H1 (cell line): Measurements from ENCODE around the gene GAB2. TPM values are rescaled to one million over a fixed set of nuclear protein-coding genes. Genes with fewer than 3 reads are reported as not detected.

ENCODE experiments used
- CTCF ChIA-PET: fragments of 300-600 bp; sonication (Branson Sonifier 250); formaldehyde crosslinking; loops from one replicate; lab custom pipeline; 2021; ENCODE audit not compliant: partially characterized antibody; lab: Charles Lee
- POLR2A ChIA-PET: fragments of 300-600 bp; sonication (Branson Sonifier 250); formaldehyde crosslinking; loops from one replicate; lab custom pipeline; 2021; ENCODE audit warnings: inconsistent platforms; ENCODE audit not compliant: partially characterized antibody; lab: Charles Lee
- DNase-seq, 2 experiments: peaks; one replicate each; pipeline versions ENCODE4 v3.0.0 to v3.0.0-alpha.2; 2010 to 2022; ENCODE audit warnings: low spot score in 2 of 2, low read depth in 1 of 2, mixed read lengths in 1 of 2
- FAIRE-seq: peaks from 2 replicates; lab custom pipeline; 2011; peaks lifted over from hg19 to GRCh38; lab: Jason Lieb, UNC
- H2AFZ ChIP-seq: 2 replicates; pipeline ENCODE4 v1.8.1; 2012; ENCODE audit warnings: low read length, inconsistent platforms
- H2AK5ac ChIP-seq: 2 replicates; pipeline ENCODE4 v1.6.1; 2013; ENCODE audit warnings: low read depth, low read length
- H2BK120ac ChIP-seq: replicated peaks from 2 replicates; pipeline ENCODE3; 2013; ENCODE audit warnings: low read depth, low read length, inconsistent platforms
- H2BK12ac ChIP-seq: 2 replicates; pipeline ENCODE4 v1.6.1; 2013; ENCODE audit warnings: low read depth, low read length
- H2BK15ac ChIP-seq: 2 replicates; pipeline ENCODE4 v1.6.1; 2013; ENCODE audit warnings: low read length
- H2BK20ac ChIP-seq: 2 replicates; pipeline ENCODE4 v1.6.1; 2013; ENCODE audit warnings: low read length
- H2BK5ac ChIP-seq: 2 replicates; pipeline ENCODE4 v1.6.1; 2013; ENCODE audit warnings: low read depth, low read length
- H3K14ac ChIP-seq: 2 replicates; pipeline ENCODE4 v1.6.1; 2013; ENCODE audit warnings: inconsistent platforms; ENCODE audit not compliant: insufficient read length
- H3K18ac ChIP-seq: 2 replicates; pipeline ENCODE4 v1.6.1; 2013; ENCODE audit warnings: low read length; ENCODE audit errors: extremely low read depth
- H3K23ac ChIP-seq: 2 replicates; pipeline ENCODE4 v1.6.1; 2013; ENCODE audit warnings: inconsistent platforms; ENCODE audit not compliant: insufficient read length
- H3K23me2 ChIP-seq: 2 replicates; pipeline ENCODE4 v1.6.1; 2013; ENCODE audit warnings: low read depth, low read length
- H3K27ac ChIP-seq: 2 replicates; pipeline ENCODE4 v1.6.1; 2011; ENCODE audit warnings: low read depth, low read length, inconsistent platforms
- H3K27me3 ChIP-seq, 4 experiments: replicated peaks in 1 of 4; 1 replicate in 1 of 4; 2 replicates in 3 of 4; pipeline versions ENCODE4 v1.6.1 to v1.8.1; 2011 to 2013; ENCODE audit warnings: low read length in 3 of 4, mild to moderate bottlenecking in 3 of 4, inconsistent platforms in 2 of 4, mixed read lengths in 2 of 4, moderate library complexity in 1 of 4; ENCODE audit not compliant: control insufficient read depth in 3 of 4, insufficient read depth in 3 of 4; ENCODE audit errors: extremely low read depth in 1 of 4
- H3K36me3 ChIP-seq, 4 experiments: 2 replicates each; pipeline versions ENCODE4 v1.6.1 to v1.8.1; 2011 to 2013; ENCODE audit warnings: mild to moderate bottlenecking in 4 of 4, low read length in 3 of 4, moderate library complexity in 2 of 4, control low read depth in 1 of 4, inconsistent platforms in 1 of 4; ENCODE audit not compliant: insufficient read depth in 4 of 4, control insufficient read depth in 2 of 4
- H3K4ac ChIP-seq: replicated peaks from 2 replicates; pipeline ENCODE3; 2013; ENCODE audit warnings: low read length, low read depth, mixed read lengths, inconsistent platforms; ENCODE audit not compliant: insufficient read length
- H3K4me1 ChIP-seq, 4 experiments: replicated peaks in 1 of 4; 1 replicate in 1 of 4; 2 replicates in 3 of 4; pipeline versions ENCODE4 v1.6.1 to v1.8.1; 2011 to 2013; ENCODE audit warnings: low read length in 3 of 4, inconsistent platforms in 2 of 4, mixed read lengths in 1 of 4; ENCODE audit not compliant: insufficient read depth in 4 of 4, control insufficient read depth in 3 of 4
- H3K4me2 ChIP-seq, 2 experiments: 2 replicates each; pipeline versions ENCODE4 v1.6.1 to v1.8.1; 2011 to 2013; ENCODE audit warnings: low read depth in 2 of 2, low read length in 2 of 2, control low read depth in 1 of 2, inconsistent platforms in 1 of 2, mild to moderate bottlenecking in 1 of 2; ENCODE audit not compliant: insufficient read depth in 1 of 2
- H3K4me3 ChIP-seq, 4 experiments: fragments of 200-600, 300-600 bp in 1 of 4; sonication (generic), shearing (Covaris generic), sonication (Bioruptor Twin) in 1 of 4; 2 replicates each; pipeline versions ENCODE4 v1.5.1 to v1.8.1; 2011 to 2016; ENCODE audit warnings: low read length in 4 of 4, low read depth in 3 of 4, control low read depth in 2 of 4, inconsistent platforms in 2 of 4, mild to moderate bottlenecking in 2 of 4, mixed read lengths in 1 of 4, moderate library complexity in 1 of 4; ENCODE audit not compliant: insufficient read depth in 2 of 4; ENCODE audit errors: extremely low read depth in 1 of 4
- H3K56ac ChIP-seq: replicated peaks from 2 replicates; pipeline ENCODE3; 2013; ENCODE audit warnings: low read depth, mild to moderate bottlenecking, mixed read lengths, low read length, inconsistent platforms; ENCODE audit not compliant: insufficient read length
- H3K79me1 ChIP-seq: 2 replicates; pipeline ENCODE4 v1.6.1; 2013; ENCODE audit warnings: low read depth, low read length, control low read depth
- H3K79me2 ChIP-seq, 2 experiments: 2 replicates each; pipeline versions ENCODE4 v1.6.1 to v1.8.1; 2012 to 2013; ENCODE audit warnings: low read length in 2 of 2, mild to moderate bottlenecking in 2 of 2, inconsistent platforms in 1 of 2; ENCODE audit not compliant: insufficient read depth in 2 of 2, control insufficient read depth in 1 of 2
- H3K9ac ChIP-seq, 4 experiments: replicated peaks in 1 of 4; 1 replicate in 1 of 4; 2 replicates in 3 of 4; pipeline versions ENCODE4 v1.6.1 to v1.8.1; 2011 to 2013; ENCODE audit warnings: low read depth in 3 of 4, low read length in 3 of 4, control low read depth in 2 of 4, mild to moderate bottlenecking in 2 of 4, moderate library complexity in 2 of 4, inconsistent platforms in 1 of 4; ENCODE audit errors: extremely low read depth in 1 of 4
- H3K9me3 ChIP-seq, 2 experiments: 2 replicates each; pipeline versions ENCODE4 v1.6.1 to v1.8.1; 2012 to 2013; ENCODE audit warnings: mild to moderate bottlenecking in 2 of 2, moderate library complexity in 2 of 2, control low read depth in 1 of 2, inconsistent platforms in 1 of 2, low read depth in 1 of 2, low read length in 1 of 2, mixed read lengths in 1 of 2; ENCODE audit not compliant: insufficient read depth in 2 of 2
- H4K20me1 ChIP-seq, 2 experiments: replicated peaks in 1 of 2; 2 replicates each; pipeline versions ENCODE3 to v1.8.1; 2011 to 2013; ENCODE audit warnings: inconsistent platforms in 2 of 2, low read length in 2 of 2, mild to moderate bottlenecking in 1 of 2; ENCODE audit not compliant: insufficient read depth in 2 of 2, control insufficient read depth in 1 of 2
- H4K5ac ChIP-seq: 2 replicates; pipeline ENCODE4 v1.6.1; 2013; ENCODE audit warnings: low read length, low read depth, mixed read lengths, inconsistent platforms; ENCODE audit not compliant: insufficient read length
- H4K8ac ChIP-seq: 2 replicates; pipeline ENCODE4 v1.8.0; 2013; ENCODE audit warnings: mild to moderate bottlenecking, moderate library complexity, low read length, inconsistent platforms; ENCODE audit not compliant: insufficient read depth; ENCODE audit errors: extremely low read depth
- H4K91ac ChIP-seq: replicated peaks from 2 replicates; pipeline ENCODE3; 2013; ENCODE audit warnings: low read length, mixed read lengths, inconsistent platforms; ENCODE audit not compliant: insufficient read length
- BACH1 ChIP-seq: IDR thresholded peaks from 2 replicates; pipeline ENCODE4 v1.6.1; 2012; ENCODE audit warnings: low read length, improper control_type of control experiment
- MAFK ChIP-seq: IDR thresholded peaks from 2 replicates; pipeline ENCODE4 v1.6.1; 2012; ENCODE audit warnings: low read depth, mild to moderate bottlenecking, improper control_type of control experiment, low read length
- POU5F1 ChIP-seq: IDR thresholded peaks from 2 replicates; pipeline ENCODE4 v1.6.1; 2011; ENCODE audit warnings: low read depth, mild to moderate bottlenecking, low read length, moderate library complexity
- WGBS, 2 experiments: shearing (Covaris generic) in 1 of 2; methylation state at CpG; one replicate each; pipeline versions ENCODE4 v1.1.6 to v1.1.7; 2013 to 2015; ENCODE audit warnings: low lambda C conversion rate in 2 of 2, mixed read lengths in 2 of 2, inconsistent platforms in 1 of 2, low coverage in 1 of 2, missing lambda C conversion rate in 1 of 2; ENCODE audit not compliant: insufficient replicate concordance in 2 of 2, insufficient coverage in 1 of 2, insufficient read length in 1 of 2; ENCODE audit errors: extremely low coverage in 1 of 2, missing lambda C conversion rate in 1 of 2; 5-methylcytosine and 5-hydroxymethylcytosine counted together
- polyA plus RNA-seq, 7 experiments: library from polyadenylated mRNA; depleted of rRNA in 3 of 7; stranded (reverse) in 5 of 7; unstranded in 2 of 7; fragments of >200 nt in 5 of 7; fragments of 200-250 nt in 2 of 7; gene quantifications; 1 replicate in 5 of 7; 2 replicates in 1 of 7; 4 replicates in 1 of 7; pipeline versions ENCODE4 v1.2.1 to v1.2.3, GENCODE V29; 2011 to 2013; ENCODE audit warnings: missing spikeins in 2 of 7, mixed read lengths in 2 of 7
- total RNA-seq: library from RNA; stranded (reverse); fragmentation: NEBNext Ultra II Directional; extraction: Animal tissue kit (Norgen Biotek cat#: 25700); gene quantifications from 2 replicates; pipeline ENCODE4 v1.2.1, GENCODE V29; 2021

Gene GAB2
- total and polyA plus RNA-seq, 2 of the 8 experiments (the other 6 are each of a cell fraction or from before 2014, with no cell fraction given), result 6.3 to 14.0 TPM

DNA sequence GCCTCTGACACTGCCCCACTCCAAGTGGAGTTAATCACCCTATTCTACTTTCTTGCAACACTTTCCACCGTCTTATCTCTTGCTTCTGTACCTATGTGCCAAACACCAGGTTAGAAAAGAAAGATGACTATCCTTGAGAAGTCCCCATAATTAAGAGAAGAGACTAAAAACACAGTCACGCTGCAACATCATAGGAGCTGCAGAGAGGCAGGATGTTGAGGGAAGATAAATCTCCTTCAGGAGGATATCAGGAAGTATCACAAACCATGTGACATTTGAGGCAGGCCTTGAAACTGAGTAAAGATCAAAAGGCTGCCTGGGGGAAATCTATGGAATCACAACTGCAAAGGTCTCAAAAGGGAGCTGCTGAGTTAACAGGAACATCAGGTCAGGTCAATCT lies 24.8 kb downstream of the GAB2 start:
- CTCF ChIA-PET, result interaction anchor here (1.8 kb wide), 1 partner anchor 38 kb away, joined by 4 read pairs; no protein-coding TSS in a partner anchor
- Histone ChIP-seq H2AFZ (no peak overlapping the region), H3K56ac (no peak overlapping the region)
- TF ChIP-seq MAFK, result no peak
- TF ChIP-seq POU5F1, result no peak
- no peak for TF ChIP-seq BACH1
- TF ChIP-seq, all 59 proteins: peak for 0
- no peak overlapping the region for H3K4me3 ChIP-seq
- no peak overlapping the region for H2BK120ac ChIP-seq
- no peak overlapping the region for H3K4me2 ChIP-seq
- H4K20me1 ChIP-seq, result peaks cover 0 to 3% of the 10 kb centered on the region in 2 experiments
- H2BK5ac ChIP-seq, result no peak overlapping the region
- WGBS, 2 experiments, result 89% methylated on average over 2 of the region's 2 CpGs; no CpG with 5 or more reads in 1 of the 2 experiments
- H2BK15ac ChIP-seq, result no peak overlapping the region
- DNase-seq (no peak), FAIRE-seq (no peak)
- no peak overlapping the region for H2BK20ac ChIP-seq
- H3K14ac ChIP-seq, result no peak overlapping the region
- no peak overlapping the region for H3K23ac ChIP-seq
- peaks cover 3% of the 10 kb centered on the region; the same call in 1 of the 2 replicates for H3K79me1 ChIP-seq
- H4K91ac ChIP-seq, result no peak overlapping the region
- no peak overlapping the region for H3K4ac ChIP-seq
- no peak overlapping the region for H4K5ac ChIP-seq
- H3K4me1 ChIP-seq, result no peaks in the 10 kb centered on the region
- H3K27me3 ChIP-seq, result no peaks in the 10 kb centered on the region
- H4K8ac ChIP-seq, result no peak overlapping the region
- H3K9ac ChIP-seq, result no peak overlapping the region
- H3K36me3 ChIP-seq, result no peaks in the 10 kb centered on the region
- H2AK5ac ChIP-seq, result no peak overlapping the region
- H3K9me3 ChIP-seq, result no peaks in the 10 kb centered on the region
- POLR2A ChIA-PET, result no interaction called here
- H3K23me2 ChIP-seq, result no peaks in the 10 kb centered on the region
- H3K18ac ChIP-seq, result no peak overlapping the region
- H2BK12ac ChIP-seq, result no peak overlapping the region
- no peaks in the 10 kb centered on the region for H3K79me2 ChIP-seq
- no peak overlapping the region for H3K27ac ChIP-seq
